ENCODE measurements around the gene KLHL29. TPM values are rescaled to one million over a fixed set of nuclear protein-coding genes. Genes with fewer than 3 reads are reported as not detected.

The KLHL29 gene
- total and polyA plus RNA-seq, 2 experiments from 2014 or later: 5.6 to 11.0 TPM

- Histone ChIP-seq H3K4me1 (ENCODE audit: low read depth) (no peaks in the 10 kb centered on the region), H3K4me3 (no peak overlapping the region), H3K27me3 (no peaks in the 10 kb centered on the region), H3K36me3 (no peaks in the 10 kb centered on the region), H3K9me3 (ENCODE audit: low read depth) (no peaks in the 10 kb centered on the region), H3K27ac (no peak overlapping the region)
- TF ChIP-seq CTCF (IDR thresholded peaks at IDR 0.05; ENCODE audit: low read depth, low read length): no peak
- DNase-seq (ENCODE audit: low read depth in 1 of 2, low spot score in 1 of 2): no peak
Observed at GRCh38 chr2:23645230-23645808, 260.3 kb downstream of the KLHL29 start.

- Histone ChIP-seq H3K4me3 (no peak overlapping the region), H3K4me1 (ENCODE audit: low read depth) (no peaks in the 10 kb centered on the region), H3K27ac (no peak overlapping the region), H3K9me3 (ENCODE audit: low read depth) (no peaks in the 10 kb centered on the region), H3K36me3 (no peaks in the 10 kb centered on the region), H3K27me3 (no peaks in the 10 kb centered on the region)
- no peak for DNase-seq (ENCODE audit: low read depth in 1 of 2, low spot score in 1 of 2)
- no peak for TF ChIP-seq CTCF (IDR thresholded peaks at IDR 0.05; ENCODE audit: low read depth, low read length)
Observed at GRCh38 chr2:23647563-23647962, 262.6 kb downstream of the KLHL29 start.

GRCh38 chr2:23649303-23649702 lies 264.3 kb downstream of the KLHL29 start:
- no peaks in the 10 kb centered on the region for H3K36me3 ChIP-seq
- H3K9me3 ChIP-seq (ENCODE audit: low read depth): no peaks in the 10 kb centered on the region
- no peak for DNase-seq (ENCODE audit: low read depth in 1 of 2, low spot score in 1 of 2)
- no peak overlapping the region for H3K4me3 ChIP-seq
- H3K27ac ChIP-seq: no peak overlapping the region
- H3K4me1 ChIP-seq (ENCODE audit: low read depth): no peaks in the 10 kb centered on the region
- no peak for TF ChIP-seq CTCF (IDR thresholded peaks at IDR 0.05; ENCODE audit: low read depth, low read length)
- H3K27me3 ChIP-seq: no peaks in the 10 kb centered on the region

- Histone ChIP-seq H3K27ac (no peak overlapping the region), H3K4me1 (ENCODE audit: low read depth) (no peaks in the 10 kb centered on the region), H3K4me3 (no peak overlapping the region), H3K9me3 (ENCODE audit: low read depth) (no peaks in the 10 kb centered on the region), H3K27me3 (no peaks in the 10 kb centered on the region), H3K36me3 (no peaks in the 10 kb centered on the region)
- DNase-seq (ENCODE audit: low read depth in 1 of 2, low spot score in 1 of 2): peak in 1 of 2 donors; percentile 42
- TF ChIP-seq CTCF (IDR thresholded peaks at IDR 0.05; ENCODE audit: low read depth, low read length): no peak
Observed at GRCh38 chr2:23649819-23650218, 264.8 kb downstream of the KLHL29 start.

GRCh38 chr2:23651187-23652080 lies 266.5 kb downstream of the KLHL29 start:
- Histone ChIP-seq H3K4me3 (no peak overlapping the region), H3K9me3 (ENCODE audit: low read depth) (no peaks in the 10 kb centered on the region), H3K27ac (no peak overlapping the region), H3K36me3 (no peaks in the 10 kb centered on the region), H3K27me3 (no peaks in the 10 kb centered on the region), H3K4me1 (ENCODE audit: low read depth) (no peaks in the 10 kb centered on the region)
- TF ChIP-seq CTCF (IDR thresholded peaks at IDR 0.05; ENCODE audit: low read depth, low read length): no peak
- peak in 1 of 2 donors; percentile 71 for DNase-seq (ENCODE audit: low read depth in 1 of 2, low spot score in 1 of 2)
